ENCODE measurements around the gene LIN37.

DNA sequence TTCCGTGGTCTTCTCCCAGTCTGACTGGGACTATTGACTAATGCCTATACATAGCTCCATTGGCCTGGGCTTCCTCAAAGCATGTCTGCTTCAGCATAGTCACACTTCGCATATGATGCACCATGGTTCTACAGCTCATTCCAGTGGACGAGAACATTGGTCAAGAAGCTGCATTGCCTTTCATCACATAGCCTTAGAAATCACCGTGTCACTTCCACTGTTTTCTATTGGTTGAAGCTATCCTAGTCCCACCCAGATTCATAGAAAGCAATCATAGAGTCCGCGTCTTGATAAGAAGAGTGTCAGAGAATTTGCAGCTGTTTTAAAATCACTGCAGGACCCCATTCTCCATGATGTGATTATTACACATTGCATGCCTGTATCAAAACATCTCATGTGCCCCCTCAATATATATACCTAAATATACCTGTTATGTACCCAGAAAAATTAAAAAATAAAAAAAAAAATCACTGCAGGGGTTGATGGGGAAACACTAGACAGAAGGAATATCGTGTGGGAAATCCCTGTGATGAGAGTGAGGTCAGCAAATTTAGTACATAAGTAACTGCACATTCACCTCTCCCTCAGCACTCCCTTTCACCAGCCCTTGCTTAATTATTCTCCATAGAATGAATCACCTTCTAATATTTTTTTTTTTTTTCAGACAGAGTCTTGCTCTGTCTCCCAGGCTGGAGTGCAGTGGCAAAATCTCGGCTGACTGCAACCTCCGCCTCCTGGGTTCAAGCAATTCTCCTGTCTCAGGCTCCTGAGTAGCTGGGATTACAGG is 24.8 kb downstream of the LIN37 start:
- TF ChIP-seq, protein P1, sequence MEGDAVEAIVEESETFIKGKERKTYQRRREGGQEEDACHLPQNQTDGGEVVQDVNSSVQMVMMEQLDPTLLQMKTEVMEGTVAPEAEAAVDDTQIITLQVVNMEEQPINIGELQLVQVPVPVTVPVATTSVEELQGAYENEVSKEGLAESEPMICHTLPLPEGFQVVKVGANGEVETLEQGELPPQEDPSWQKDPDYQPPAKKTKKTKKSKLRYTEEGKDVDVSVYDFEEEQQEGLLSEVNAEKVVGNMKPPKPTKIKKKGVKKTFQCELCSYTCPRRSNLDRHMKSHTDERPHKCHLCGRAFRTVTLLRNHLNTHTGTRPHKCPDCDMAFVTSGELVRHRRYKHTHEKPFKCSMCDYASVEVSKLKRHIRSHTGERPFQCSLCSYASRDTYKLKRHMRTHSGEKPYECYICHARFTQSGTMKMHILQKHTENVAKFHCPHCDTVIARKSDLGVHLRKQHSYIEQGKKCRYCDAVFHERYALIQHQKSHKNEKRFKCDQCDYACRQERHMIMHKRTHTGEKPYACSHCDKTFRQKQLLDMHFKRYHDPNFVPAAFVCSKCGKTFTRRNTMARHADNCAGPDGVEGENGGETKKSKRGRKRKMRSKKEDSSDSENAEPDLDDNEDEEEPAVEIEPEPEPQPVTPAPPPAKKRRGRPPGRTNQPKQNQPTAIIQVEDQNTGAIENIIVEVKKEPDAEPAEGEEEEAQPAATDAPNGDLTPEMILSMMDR (IDR thresholded peaks at IDR 0.05): no peak
- TF ChIP-seq EZH2phosphoT487 (IDR thresholded peaks at IDR 0.05) (no peak), EZH2 (IDR thresholded peaks at IDR 0.05) (no peak)
